SKM-1 treated with dmso at 0.1 percent for 144 hours (cell line): Measurements from ENCODE around the gene VAMP1.
"Not testable (repeated sequence)": the region's sequence is repeated elsewhere in the genome, so short reads cannot be mapped to it uniquely, and the experiment has no call there.

Experiments used
- DNase-seq: peaks from one replicate; lab custom pipeline; 2025; ENCODE audit not compliant: unreplicated experiment; lab: John Stamatoyannopoulos, UW

VAMP1 gene

DNA sequence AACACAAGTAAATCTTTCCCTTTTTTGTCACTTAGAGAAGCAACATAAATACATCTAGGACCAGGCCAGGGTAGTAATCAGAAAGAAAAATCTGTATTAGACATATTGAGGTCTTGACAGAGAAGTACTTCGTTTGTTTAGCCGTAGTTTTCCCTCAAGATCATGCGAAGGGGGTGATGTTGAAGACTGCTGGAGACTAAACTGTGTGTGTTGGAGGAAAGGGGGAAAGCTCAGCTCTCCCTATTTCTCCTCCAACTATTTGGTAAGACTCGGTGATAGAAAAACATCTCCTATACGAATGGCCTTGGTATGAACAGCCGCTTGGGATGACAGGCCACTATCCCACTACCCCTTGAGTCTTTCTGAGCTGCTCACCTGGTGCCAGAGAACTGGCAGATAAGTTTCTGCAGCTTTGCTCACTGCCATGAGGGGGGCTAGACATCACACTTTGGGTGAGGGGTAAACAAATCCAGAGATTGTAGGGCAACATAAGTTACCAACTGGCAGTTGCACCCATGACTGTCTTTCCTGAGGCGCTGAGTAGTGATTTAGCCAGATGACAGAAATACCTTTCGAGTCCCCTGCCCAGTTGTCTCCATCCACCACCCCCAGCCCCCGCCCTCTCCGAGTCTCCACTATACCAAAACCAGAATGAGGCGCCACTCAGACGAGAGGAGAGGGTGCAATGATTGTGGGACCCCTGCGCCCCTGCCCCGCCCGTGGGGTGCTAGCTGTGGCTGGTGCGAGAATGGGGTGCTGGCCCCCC is 685 bp downstream of the VAMP1 start:
- DNase-seq = no peak

DNA sequence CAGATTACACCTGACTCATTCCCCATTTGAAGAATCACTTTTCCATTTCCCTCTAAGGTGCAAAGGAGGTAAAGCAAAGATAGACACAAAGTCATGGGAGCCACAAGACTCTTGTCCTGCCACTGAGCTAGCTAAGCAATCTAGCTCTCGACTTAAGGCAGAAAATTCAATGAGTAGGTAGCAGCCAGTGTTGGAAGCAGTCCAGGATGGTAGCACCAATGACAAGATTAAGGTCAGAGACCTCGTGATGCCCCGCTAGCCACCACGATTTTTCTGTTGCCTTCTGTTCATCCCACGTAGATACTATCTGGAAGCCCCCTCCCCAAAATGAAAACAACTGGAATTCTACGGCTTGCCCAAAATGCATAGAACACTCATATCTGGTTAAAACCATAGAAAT is 1.4 kb downstream of the VAMP1 start:
- no peak for DNase-seq

DNA sequence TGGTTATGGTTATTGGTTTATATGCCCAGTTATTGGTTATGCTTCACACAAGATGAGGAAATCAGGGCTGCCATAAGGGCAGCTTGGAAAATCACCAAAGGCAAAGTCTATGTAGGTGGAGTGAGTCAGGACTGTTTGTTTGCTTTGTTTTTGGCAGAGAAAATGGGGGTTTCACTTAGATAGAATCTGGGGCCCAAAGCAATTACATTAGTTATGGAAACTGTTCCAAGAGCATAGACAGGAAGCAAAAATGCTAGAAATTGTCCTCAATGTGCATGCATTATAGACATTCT is 2.2 kb downstream of the VAMP1 start:
- no peak for DNase-seq

DNA sequence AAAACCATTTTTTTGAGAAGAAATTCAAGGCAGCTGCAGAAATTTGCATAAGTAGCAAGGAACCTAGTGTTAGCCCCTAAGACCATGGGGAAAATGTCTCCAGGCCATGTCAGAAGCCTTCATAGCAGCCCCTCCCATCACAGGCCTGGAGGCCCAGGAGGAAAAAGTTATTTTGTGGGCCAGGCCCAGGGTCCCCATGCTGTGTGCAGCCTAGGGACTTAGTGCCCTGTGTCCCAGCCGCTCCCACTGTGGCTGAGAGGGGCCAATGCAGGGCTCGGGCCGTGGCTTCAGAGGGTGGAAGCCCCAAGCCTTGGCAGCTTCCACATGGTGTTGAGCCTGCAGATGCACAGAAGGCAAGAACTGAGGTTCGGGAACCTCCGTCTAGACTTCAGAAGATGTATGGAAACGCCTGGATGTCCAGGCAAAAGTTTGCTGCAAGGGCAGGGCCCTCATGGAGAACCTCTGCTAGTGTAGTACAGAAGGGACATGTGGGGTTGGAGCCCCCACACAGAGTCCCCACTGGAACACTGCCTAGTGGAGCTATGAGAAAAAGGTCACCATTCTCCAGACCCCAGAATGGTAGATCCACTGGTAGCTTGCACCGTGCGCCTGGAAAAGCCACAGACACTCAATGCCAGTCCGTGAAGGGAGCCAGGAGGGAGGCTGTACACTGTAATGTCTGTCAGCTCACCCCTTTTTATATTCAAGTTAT is 2.8 kb downstream of the VAMP1 start:
- not testable (repeated sequence) for DNase-seq

DNA sequence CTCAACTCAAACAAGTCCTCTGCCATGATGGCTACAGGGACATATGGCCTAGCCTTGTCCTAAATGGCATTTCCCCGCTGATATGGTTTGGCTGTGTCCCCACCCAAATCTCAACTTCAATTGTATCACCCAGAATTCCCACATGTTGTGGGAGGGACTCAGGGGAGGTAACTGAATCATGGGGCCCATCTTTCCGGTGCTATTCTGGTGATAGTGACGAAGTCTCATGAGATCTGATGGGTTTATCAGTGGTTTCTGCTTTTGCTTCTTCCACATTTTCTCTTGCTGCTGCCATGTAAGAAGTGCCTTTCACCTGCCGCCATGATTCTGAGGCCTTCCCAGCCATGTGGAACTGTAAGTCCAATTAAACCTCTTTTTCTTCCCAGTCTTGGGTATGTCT is 3.7 kb downstream of the VAMP1 start:
- not testable (repeated sequence) for DNase-seq

DNA sequence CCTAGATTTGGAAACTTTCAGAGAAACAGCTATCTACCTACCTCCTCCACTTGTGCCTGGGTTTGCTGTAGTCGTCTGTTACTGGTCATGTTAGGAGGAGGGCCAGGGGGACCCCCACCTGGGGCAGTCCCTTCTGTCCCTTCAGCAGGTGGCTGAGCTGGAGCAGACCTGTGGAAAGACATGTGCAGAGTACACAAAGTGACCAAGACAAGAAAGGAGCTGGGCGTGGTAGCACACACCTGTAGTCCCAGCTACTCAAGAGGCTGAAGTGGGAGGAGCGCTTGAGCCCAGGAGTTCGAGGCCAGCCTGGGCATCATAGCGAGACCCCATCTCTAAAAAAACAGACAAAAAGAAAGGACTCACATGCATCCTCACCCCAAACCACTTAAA is 4.3 kb downstream of the VAMP1 start:
- no peak for DNase-seq

DNA sequence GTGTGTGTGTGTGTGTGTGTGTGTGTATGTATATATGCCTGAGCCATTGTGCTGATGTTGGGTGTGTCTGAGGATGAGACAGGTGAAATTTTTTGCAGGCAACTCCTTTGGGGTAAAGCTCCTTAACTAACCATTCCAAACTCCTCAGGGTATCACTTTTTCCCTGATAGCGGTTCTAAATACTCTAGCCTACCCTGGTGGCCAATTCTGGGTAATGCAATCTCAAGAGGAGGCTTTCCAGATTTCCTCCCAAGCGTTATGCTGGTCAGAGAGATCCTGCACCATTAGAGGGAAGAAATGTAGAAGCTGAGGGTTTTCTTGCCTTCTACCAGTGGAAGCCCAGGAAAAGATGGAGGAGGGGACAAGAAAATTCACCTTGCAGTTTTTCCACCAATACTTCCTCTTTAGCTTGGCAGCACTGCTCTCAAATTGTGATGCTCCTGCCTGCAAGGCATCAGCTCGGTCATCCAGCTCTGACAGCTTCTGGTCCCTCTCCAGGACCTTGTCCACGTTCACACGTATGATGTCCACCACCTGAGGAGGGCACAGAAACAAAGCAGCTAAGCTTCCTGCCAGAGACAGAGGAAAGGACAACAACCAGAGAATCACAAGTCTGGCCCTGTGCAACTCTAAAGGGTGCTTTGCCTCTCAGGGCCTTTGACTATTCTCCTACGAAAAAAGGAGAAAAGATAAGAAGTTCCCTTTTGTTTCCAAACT is 4.9 kb downstream of the VAMP1 start:
- peak; percentile 21 for DNase-seq

DNA sequence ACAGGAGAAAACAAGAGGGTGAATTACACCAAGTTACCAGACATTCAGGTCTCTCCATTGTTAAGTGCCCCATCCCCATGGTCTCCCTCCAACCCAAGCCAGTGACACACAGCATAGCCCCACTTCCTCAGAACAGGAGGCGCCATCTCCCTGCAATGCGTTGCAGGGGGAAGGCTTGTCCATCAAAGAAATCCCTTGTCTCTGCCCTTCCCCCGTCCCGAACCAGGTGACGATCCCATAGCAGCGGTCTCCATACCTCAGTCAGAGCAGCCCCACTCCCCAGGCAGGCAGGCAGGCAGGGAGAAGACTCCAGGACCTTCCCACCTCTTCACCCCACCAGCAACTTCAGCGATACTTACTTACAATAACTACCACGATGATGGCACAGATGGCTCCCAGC is 5.9 kb downstream of the VAMP1 start:
- no peak for DNase-seq

DNA sequence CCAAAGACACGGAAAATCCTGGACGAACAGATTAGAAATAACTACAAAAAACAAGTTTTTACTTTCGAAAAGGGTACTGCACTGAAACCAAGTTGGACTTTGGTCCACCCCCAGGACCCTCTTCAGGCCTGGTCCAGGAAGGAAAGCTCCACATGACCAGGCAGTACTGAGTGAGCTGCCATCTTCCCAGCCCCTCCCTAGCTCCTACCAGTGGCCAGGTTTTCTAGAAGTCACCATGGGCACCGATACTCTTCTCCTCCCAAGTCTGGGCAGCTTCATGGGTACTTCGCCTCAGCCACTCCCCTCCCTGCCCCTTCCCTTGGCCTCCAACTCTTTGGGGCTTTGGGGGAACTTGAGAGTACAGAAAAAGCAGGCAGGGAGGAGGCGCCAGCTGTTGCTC is 6.6 kb downstream of the VAMP1 start:
- no peak for DNase-seq

DNA sequence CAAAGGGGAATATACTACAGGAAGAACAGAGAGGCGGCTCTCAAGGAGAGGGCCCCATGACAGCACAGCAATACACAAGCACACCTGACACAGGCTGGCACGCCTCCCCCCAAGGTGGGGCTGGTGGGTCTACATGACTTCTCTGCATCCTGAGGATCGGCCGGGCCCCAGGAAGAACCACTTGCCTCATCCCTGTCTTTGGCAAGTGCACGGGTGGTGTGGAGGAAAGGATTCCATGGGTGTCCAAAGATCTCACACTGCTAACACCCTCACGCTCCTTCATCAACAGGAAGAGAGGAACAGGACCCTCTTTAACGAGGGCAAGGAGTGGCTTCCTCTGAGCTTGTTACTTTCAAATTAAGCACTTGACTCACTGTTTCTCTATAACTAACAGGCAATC is 7.3 kb downstream of the VAMP1 start:
- no peak for DNase-seq

DNA sequence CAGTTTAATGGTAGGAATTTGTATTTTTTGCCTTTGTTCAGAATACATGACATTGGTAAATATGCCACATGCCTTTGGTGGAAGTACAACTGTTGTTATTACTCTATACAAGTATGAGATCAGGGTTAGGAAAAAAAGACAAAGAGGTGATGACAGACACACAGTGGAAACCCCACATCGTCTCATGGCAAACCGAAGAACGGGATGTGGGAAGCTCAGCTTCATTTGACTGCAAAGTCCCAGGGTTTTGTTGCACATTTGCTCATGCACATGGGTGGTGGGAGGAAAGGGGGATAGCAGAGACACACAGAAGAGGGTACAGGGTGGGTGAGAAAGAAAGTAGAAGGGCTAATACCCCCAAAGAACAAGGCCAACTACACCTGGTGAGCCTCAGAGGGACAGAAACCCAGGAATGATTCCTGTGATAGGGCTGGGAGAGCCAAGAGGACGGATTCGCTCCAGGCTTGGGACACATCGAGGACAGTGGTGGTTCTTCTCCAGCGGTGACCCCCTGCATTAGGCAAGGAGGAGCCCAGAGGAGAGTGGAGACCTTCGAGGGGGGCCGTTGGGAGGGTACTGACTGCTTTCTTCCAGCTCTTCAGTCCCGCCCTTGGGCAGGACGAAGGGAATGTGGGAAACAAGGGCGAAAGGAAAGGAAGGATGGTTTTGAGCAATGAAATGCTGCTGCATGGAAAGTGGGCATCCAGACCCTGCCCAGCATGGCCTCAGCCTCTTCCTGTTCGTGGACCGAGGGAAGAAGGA is 8.1 kb downstream of the VAMP1 start:
- no peak for DNase-seq

DNA sequence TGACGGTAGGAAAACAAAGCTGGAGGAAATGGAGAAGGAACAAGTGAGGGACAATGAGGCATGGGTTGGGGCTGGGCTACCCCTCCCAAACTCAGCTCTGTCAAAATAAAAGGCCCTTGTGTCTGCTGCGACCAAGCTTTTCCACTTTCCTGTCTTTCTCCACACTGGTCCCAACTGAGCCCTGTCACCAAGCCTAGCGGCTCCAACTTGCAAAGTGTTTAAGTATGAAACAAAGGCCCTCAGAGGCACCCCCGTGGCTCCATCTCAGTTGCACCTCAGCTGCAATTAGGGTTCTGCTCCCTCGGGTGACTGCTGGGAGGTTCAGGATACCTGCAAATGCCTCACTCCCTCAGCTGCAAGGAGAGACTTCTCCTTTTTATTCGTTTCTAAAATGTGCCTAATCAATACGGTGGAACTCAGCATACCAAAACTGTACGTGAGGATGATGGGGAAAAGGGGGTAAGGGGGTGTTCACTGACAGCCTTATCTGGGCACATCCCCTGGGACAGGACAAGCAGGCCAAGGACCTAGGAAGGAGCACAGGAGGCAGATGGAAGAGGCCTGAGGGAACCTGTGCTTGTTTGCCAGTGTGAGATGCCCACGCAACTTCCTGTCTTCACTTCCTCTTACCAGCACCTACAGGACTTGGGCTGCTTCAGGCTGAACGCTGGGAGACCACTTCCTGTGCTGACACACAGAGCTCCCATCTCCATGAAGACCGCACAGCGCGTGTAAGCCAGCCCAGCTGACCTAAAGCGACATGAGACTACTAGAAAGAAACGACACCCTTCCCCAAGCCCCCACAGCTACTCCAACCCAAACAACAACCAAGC is 8.9 kb downstream of the VAMP1 start:
- DNase-seq = peak; percentile 89

DNA sequence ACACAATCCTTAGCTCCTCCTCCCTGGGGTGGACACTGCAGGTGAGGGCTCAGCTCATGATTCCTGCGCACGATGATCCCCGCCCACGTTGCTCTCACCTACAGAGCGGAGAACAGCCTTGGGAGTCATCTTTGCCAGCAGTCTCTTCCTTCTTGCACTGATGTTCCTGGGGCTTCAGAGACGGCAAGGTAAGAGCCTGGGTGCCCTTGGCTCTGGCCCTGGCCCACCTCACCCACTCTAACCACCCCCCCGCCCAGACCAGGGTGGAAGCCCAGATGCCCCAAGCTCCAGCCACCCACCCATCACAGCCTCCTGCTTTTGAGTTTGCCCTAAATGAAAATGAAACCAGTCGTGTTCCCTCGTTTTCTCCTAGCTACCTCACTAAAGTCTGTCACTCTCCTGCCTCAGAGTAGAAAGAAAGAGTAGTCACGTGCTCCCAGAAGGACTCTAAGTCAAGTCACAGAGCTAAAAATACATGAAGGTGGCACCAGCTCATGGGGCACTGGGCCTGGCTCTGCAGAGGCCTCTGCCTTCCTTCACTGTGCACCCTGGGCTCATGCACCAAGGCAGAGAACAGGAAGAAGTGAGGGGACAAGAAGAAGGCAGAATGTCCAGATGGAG is 9.6 kb downstream of the VAMP1 start:
- no peak for DNase-seq

DNA sequence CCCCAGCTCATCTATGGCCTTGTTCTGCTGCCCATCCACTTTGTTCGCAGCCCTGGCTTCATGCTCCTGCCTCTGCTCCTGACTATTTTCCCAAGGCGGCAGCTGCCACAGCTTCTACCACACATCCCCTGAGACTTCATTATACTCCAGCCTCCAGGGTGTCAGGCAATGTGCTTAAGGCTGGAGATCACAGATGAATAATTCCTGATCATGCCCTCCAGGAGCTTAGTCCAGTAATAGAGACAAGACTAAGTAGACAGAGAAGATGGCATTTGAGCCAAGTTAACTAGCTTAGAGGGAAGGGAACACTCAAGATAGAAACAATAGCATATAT is 11.5 kb downstream of the VAMP1 start:
- DNase-seq = no peak

DNA sequence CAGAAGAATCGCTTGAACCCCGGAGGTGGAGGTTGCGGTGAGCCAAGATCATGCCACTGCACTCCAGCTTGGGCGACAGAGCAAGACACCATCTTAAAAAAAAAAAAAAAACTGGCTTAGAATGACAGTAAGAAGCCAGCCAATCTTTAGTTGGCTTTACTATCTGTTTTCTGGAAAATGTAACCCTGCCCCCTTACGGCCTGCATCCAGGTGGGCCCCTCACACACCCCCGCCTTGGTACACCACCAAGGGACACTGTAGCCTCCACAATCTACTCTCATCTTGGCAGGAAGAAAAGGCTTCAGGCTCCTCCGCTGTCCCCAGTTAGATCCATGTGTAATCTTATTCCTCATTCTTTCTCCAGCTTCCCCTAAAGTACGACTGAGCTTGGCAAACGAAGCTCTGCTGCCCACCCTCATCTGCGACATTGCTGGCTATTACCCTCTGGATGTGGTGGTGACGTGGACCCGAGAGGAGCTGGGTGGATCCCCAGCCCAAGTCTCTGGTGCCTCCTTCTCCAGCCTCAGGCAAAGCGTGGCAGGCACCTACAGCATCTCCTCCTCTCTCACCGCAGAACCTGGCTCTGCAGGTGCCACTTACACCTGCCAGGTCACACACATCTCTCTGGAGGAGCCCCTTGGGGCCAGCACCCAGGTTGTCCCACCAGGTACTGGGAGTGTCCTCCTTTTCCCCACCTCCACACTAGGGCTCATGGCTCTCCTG is 12.0 kb downstream of the VAMP1 start:
- DNase-seq = no peak

DNA sequence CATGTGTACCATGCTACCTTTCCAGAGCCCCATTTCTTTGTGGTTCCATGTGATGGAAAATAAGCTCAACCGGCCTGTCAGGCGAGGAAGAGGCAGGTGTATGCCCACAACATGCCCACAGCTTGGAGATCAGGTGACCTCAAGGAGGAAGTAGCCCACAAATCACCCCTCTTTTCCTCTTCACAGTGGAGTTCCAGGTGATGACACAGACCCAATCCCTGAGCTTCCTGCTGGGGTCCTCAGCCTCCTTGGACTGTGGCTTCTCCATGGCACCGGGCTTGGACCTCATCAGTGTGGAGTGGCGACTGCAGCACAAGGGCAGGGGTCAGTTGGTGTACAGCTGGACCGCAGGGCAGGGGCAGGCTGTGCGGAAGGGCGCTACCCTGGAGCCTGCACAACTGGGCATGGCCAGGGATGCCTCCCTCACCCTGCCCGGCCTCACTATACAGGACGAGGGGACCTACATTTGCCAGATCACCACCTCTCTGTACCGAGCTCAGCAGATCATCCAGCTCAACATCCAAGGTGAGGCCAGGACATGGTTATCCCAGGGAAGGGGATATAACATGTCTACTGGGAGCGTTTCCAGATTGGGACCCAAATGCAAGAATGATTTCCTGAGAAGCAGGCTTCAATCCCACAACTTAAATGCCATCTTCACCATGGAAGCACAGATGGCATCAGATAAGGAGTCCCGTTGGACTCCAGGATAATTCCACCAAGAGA is 13.1 kb downstream of the VAMP1 start:
- no peak for DNase-seq

DNA sequence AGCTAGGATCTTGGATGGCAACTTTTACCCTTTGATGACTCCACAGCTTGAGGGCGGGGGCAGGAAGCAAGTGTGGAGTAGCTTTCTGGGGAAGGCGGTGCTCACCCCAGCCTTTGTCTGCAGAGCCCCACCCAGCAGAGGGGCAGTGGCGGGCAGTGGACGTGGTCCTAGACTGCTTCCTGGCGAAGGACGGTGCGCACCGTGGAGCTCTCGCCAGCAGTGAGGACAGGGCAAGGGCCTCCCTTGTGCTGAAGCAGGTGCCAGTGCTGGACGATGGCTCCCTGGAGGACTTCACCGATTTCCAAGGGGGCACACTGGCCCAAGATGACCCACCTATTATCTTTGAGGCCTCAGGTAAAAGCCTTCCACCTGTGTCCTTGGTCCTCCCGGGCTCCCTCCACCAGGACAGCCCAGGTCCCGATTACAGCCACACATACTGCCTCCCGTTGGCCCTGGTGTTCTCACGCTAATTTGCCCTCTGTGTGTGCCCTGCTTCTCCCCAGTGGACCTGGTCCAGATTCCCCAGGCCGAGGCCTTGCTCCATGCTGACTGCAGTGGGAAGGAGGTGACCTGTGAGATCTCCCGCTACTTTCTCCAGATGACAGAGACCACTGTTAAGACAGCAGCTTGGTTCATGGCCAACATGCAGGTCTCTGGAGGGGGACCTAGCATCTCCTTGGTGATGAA is 17.4 kb downstream of the VAMP1 start:
- DNase-seq = no peak

DNA sequence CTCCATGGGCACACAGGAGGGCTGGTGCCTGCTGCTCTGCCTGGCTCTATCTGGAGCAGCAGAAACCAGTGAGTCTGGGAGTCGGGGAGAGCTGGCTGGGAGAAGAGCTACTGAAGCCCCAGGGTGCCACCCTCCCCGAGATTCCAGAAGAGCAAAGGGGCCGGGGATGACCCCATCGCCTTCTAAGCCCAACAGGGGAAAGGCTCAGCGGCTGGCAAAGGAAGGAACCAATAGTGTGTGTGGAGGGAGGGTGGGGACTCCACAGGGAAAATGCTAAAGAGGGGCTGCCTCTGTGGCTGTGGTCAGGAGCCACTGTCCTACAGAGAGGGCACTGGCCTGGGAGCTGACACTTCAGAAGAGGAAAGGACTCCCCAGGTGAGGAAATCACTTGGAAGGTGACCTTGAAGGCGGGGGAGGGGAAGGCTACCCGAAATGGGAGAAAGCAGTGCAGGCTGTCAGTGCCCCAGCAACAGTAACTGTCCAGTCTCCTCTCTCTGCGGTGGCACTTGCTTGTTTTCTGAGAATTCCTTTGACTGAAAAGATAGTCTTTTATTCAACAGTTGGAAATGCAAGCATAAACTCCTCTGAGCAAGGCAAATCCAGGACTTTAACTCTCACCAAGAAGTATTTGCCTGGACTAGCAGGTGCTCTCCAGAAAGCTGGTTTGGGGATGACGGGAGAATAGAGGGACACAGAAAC is 18.1 kb downstream of the VAMP1 start:
- no peak for DNase-seq
